Fibroblast of mammary gland (primary cell): ENCODE measurements around the gene SUGCT.

Experiments
- DNase-seq: peaks from one replicate; pipeline ENCODE4 v3.0.0-alpha.2; 2010; ENCODE audit warnings: low read depth
- H3K4me3 ChIP-seq: 2 replicates; pipeline ENCODE4 v1.5.1; 2011; ENCODE audit warnings: low read depth, mild to moderate bottlenecking, low read length, moderate library complexity; ENCODE audit not compliant: control insufficient read depth
- CTCF ChIP-seq: conservative IDR thresholded peaks from 2 replicates; pipeline ENCODE4 v1.5.1; 2011; ENCODE audit warnings: low read depth, low read length, inconsistent platforms; ENCODE audit not compliant: control insufficient read depth, insufficient read depth

SUGCT gene

GRCh38 chr7:40527723-40528122 is 392.9 kb downstream of the SUGCT start:
- DNase-seq = no peak

GRCh38 chr7:40530292-40530691 is 395.5 kb downstream of the SUGCT start:
- no peak for TF ChIP-seq CTCF
- no peak for DNase-seq
- H3K4me3 ChIP-seq = no peak overlapping the region

More at GRCh38 chr7:40527723-40528122, 392.9 kb downstream of the SUGCT start:
- TF ChIP-seq CTCF = peak; percentile 7
- H3K4me3 ChIP-seq = no peak overlapping the region

- no peak for TF ChIP-seq CTCF
- no peak for DNase-seq
- H3K4me3 ChIP-seq = no peak overlapping the region
Measured at GRCh38 chr7:40531956-40532355, 397.2 kb downstream of the SUGCT start.

- TF ChIP-seq CTCF = no peak
- no peak overlapping the region for H3K4me3 ChIP-seq
- DNase-seq = no peak
Measured at GRCh38 chr7:40535678-40536077, 400.9 kb downstream of the SUGCT start.

GRCh38 chr7:40536421-40536820 is 401.6 kb downstream of the SUGCT start:
- TF ChIP-seq CTCF = no peak
- no peak for DNase-seq
- H3K4me3 ChIP-seq = no peak overlapping the region

GRCh38 chr7:40538281-40538680 is 403.5 kb downstream of the SUGCT start:
- no peak for DNase-seq
- no peak overlapping the region for H3K4me3 ChIP-seq
- no peak for TF ChIP-seq CTCF

- H3K4me3 ChIP-seq = no peak overlapping the region
- DNase-seq = peak; percentile 31
- TF ChIP-seq CTCF = no peak
Measured at GRCh38 chr7:40541336-40541735, 406.5 kb downstream of the SUGCT start.
